ENCODE results near the gene SEC24D. TPM values are rescaled to one million over a fixed set of nuclear protein-coding genes. Genes with fewer than 3 reads are reported as not detected.

Gene SEC24D
- total and polyA plus RNA-seq, 9 of the 15 experiments (the other 6 are each of a cell fraction or from before 2014, with no cell fraction given): 7.1 to 22.5 (median 11.3) TPM

- no peak for TF ChIP-seq ZNF318 (IDR thresholded peaks at IDR 0.05; ENCODE audit: borderline replicate concordance in 1 of 2, low read depth in 1 of 2)
- no peak for TF ChIP-seq IRF1 (CRISPR knock-in tag; IDR thresholded peaks at IDR 0.05; ENCODE audit: borderline replicate concordance)
- TF ChIP-seq TFAM (CRISPR knock-in tag; conservative IDR thresholded peaks at IDR 0.05): no peak
- TF ChIP-seq CREM (IDR thresholded peaks at IDR 0.05; ENCODE audit: low read depth): no peak
- no peak for TF ChIP-seq ZZZ3 (IDR thresholded peaks at IDR 0.05)
Observed at GRCh38 chr4:118753685-118754084, 82.2 kb downstream of the SEC24D start (continued).
